Prostate gland (tissue), 2 donors: ENCODE results near the gene DSCAML1. TPM values are rescaled to one million over a fixed set of nuclear protein-coding genes. Genes with fewer than 3 reads are reported as not detected.

Experiments used
- DNase-seq: peaks from one replicate; pipeline ENCODE4 v3.0.0-alpha.2; 2019; ENCODE audit warnings: low spot score
- H3K27ac ChIP-seq, 2 donors: fragments of 200-600 bp; sonication (generic); 2 replicates each; pipeline ENCODE4 v1.5.1; 2017 to 2019
- H3K27me3 ChIP-seq: fragments of 200-600 bp; sonication (generic); replicated peaks from 2 replicates; pipeline ENCODE4 v1.5.1; 2019; ENCODE audit not compliant: insufficient read depth
- H3K36me3 ChIP-seq, 2 donors: fragments of 200-600 bp; sonication (generic); 1 replicate in 1 of 2; 2 replicates in 1 of 2; pipeline versions ENCODE4 v1.5.1 to v1.8.1; 2017 to 2019
- H3K4me1 ChIP-seq: fragments of 200-600 bp; sonication (generic); replicated peaks from 2 replicates; pipeline ENCODE4 v1.5.1; 2019
- H3K4me3 ChIP-seq, 2 donors: fragments of 200-600 bp; sonication (generic); 2 replicates each; pipeline ENCODE4 v1.5.1; 2017 to 2019
- H3K9me3 ChIP-seq: fragments of 200-600 bp; sonication (generic); 2 replicates; pipeline ENCODE4 v1.5.1; 2017
- CTCF ChIP-seq, 4 experiments: fragments of 200-600 bp in 2 of 4; fragments of 450-650 bp in 2 of 4; sonication (generic) in 2 of 4; IDR thresholded peaks; 1 replicate in 3 of 4; 2 replicates in 1 of 4; pipeline ENCODE4 v1.5.1; 2016 to 2019; ENCODE audit warnings: antibody characterized with exemption in 4 of 4, mild to moderate bottlenecking in 2 of 4, moderate library complexity in 2 of 4
- POLR2A ChIP-seq: fragments of 450-650 bp; IDR thresholded peaks from one replicate; pipeline ENCODE4 v1.6.1; 2016; ENCODE audit warnings: antibody characterized with exemption, mild to moderate bottlenecking
- POLR2AphosphoS5 ChIP-seq: sonication (generic); formaldehyde crosslinking; IDR thresholded peaks from one replicate; pipeline ENCODE4 v1.6.1; 2017; ENCODE audit warnings: antibody characterized with exemption
- WGBS: methylation state at CpG from one replicate; pipeline ENCODE4 v1.1.5; 2018; 5-methylcytosine and 5-hydroxymethylcytosine counted together
- intact Hi-C: fragments of 100-400 bp; cut with DNase I; formaldehyde crosslinking; loops from one replicate; pipeline ENCODE4 v1.14.2; 2022
- total RNA-seq, 2 donors: library from RNA; depleted of rRNA; stranded (reverse); fragments of >200 nt; gene quantifications; one replicate each; pipeline ENCODE4 v1.1.0, GENCODE V29; 2016

DSCAML1 gene
- total RNA-seq, 2 donors from 2014 or later, result 0.14 to 2.8 TPM

- Histone ChIP-seq H3K4me1 (no peaks in the 10 kb centered on the region), H3K27ac (no peak overlapping the region), H3K4me3 (no peak overlapping the region), H3K36me3 (peaks cover 0 to 2% of the 10 kb centered on the region in 2 donors), H3K27me3 (no peaks in the 10 kb centered on the region), H3K9me3 (no peaks in the 10 kb centered on the region)
- TF ChIP-seq POLR2AphosphoS5 (no peak), CTCF (IDR thresholded peaks at IDR 0.05) (no peak), POLR2A (no peak)
- WGBS, result 93% methylated on average over 4 of the region's 4 CpGs
- DNase-seq, result no peak
- intact Hi-C loops, result no loop called here
Observed at GRCh38 chr11:117382746-117383145, 414.3 kb downstream of the DSCAML1 start.

DNA sequence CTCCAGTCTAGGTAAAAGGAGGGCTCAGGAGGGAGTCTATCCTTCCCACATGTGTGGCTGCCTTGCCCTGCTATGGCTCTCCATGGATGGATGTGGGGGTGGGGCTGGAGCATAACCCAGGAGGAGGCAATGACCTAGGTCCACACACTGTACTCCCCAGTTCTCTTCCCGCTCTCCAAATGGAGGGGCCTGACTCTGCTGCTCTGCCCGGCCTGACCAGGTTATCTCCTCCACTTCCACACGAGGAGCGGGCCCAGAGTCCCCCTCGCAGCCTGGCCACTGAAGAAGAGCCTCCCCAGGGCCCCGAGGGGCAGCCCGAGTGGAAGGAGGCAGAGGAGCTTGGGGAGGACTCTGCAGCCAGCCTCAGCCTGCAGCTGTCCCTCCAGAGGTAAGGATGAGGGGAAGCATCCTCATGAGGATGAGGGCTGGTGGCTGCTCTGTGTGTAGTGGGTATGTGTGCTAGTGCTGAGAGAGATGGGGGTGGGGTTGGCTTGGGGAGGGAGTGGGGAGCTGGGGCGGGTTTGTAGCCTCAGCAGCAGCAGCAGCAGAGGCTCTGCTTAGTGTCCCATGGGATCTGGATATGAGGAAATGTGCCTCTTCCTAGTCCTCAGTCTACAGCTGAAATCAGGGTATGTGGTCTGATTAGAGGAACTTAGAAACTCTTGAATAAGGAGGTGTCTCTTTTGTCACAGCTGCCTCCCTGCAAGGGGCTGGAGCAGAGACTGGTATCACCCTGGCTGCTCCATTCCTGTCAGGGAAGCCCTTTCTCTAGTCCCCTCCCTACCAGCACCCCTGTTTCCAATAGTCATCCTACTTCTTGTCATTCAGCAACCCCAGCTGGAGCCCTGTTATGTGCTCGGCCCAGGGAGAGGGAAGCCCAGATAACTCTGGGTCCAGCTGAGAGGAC, 415.3 kb downstream of the DSCAML1 start:
- H3K36me3 ChIP-seq, result peaks cover 0 to 2% of the 10 kb centered on the region in 2 donors
- no peak overlapping the region for H3K27ac ChIP-seq
- intact Hi-C loops, result no loop called here
- H3K9me3 ChIP-seq, result no peaks in the 10 kb centered on the region
- TF ChIP-seq CTCF (IDR thresholded peaks at IDR 0.05) (no peak), POLR2A (no peak), POLR2AphosphoS5 (no peak)
- 88% methylated on average over 9 of the region's 9 CpGs for WGBS
- no peak overlapping the region for H3K4me3 ChIP-seq
- no peaks in the 10 kb centered on the region for H3K4me1 ChIP-seq
- no peaks in the 10 kb centered on the region for H3K27me3 ChIP-seq
- DNase-seq, result no peak

GRCh38 chr11:117380676-117381075, 416.3 kb downstream of the DSCAML1 start:
- no peak for TF ChIP-seq POLR2A
- no peak for TF ChIP-seq CTCF (IDR thresholded peaks at IDR 0.05)
- no peak for TF ChIP-seq POLR2AphosphoS5
- Histone ChIP-seq H3K4me1 (no peaks in the 10 kb centered on the region), H3K4me3 (no peak overlapping the region), H3K27me3 (no peaks in the 10 kb centered on the region), H3K27ac (no peak overlapping the region), H3K36me3 (peaks cover 0 to 2% of the 10 kb centered on the region in 2 donors), H3K9me3 (no peaks in the 10 kb centered on the region)
- intact Hi-C loops, result no loop called here
- WGBS, result 91% methylated on average over 4 of the region's 4 CpGs
- no peak for DNase-seq

GRCh38 chr11:117378976-117379865, 417.8 kb downstream of the DSCAML1 start:
- no peak overlapping the region for H3K27ac ChIP-seq
- peaks cover 0 to 5% of the 10 kb centered on the region in 2 donors for H3K36me3 ChIP-seq
- no peaks in the 10 kb centered on the region for H3K27me3 ChIP-seq
- no peak for DNase-seq
- TF ChIP-seq POLR2A (no peak), POLR2AphosphoS5 (no peak), CTCF (IDR thresholded peaks at IDR 0.05) (no peak)
- intact Hi-C loops, result no loop called here
- H3K4me1 ChIP-seq, result no peaks in the 10 kb centered on the region
- WGBS, result 75% methylated on average over 12 of the region's 12 CpGs
- H3K4me3 ChIP-seq, result no peak overlapping the region
- no peaks in the 10 kb centered on the region for H3K9me3 ChIP-seq

Other genes starting within 250 kb of the DSCAML1 start
- 1 to 10 TPM in 1 of 2 donors, under 1 TPM in 1; 0.87 to 1.8 TPM for gene FXYD2, start 27.5 kb upstream of the DSCAML1 start, total RNA-seq
- gene FXYD6, start 79.4 kb upstream of the DSCAML1 start, total RNA-seq, result 100 to 1,000 TPM in 1 of 2 donors, 10 to 100 TPM in 1; 29.6 to 366 TPM
- 10 to 100 TPM in 1 of 2 donors, 1 to 10 TPM in 1; 1.2 to 14.7 TPM for gene TMPRSS13, start 132.2 kb upstream of the DSCAML1 start, total RNA-seq
- gene IL10RA, start 189.2 kb upstream of the DSCAML1 start, total RNA-seq, result 10 to 100 TPM in 1 of 2 donors, 1 to 10 TPM in 1; 4.5 to 10.7 TPM